ENCODE results near the gene GMPS. TPM values are rescaled to one million over a fixed set of nuclear protein-coding genes. Genes with fewer than 3 reads are reported as not detected.
"Not testable (repeated sequence)": the region's sequence is repeated elsewhere in the genome, so short reads cannot be mapped to it uniquely, and the experiment has no call there.

Gene GMPS
- total RNA-seq, 1 experiment from 2014 or later: 137 TPM

DNA sequence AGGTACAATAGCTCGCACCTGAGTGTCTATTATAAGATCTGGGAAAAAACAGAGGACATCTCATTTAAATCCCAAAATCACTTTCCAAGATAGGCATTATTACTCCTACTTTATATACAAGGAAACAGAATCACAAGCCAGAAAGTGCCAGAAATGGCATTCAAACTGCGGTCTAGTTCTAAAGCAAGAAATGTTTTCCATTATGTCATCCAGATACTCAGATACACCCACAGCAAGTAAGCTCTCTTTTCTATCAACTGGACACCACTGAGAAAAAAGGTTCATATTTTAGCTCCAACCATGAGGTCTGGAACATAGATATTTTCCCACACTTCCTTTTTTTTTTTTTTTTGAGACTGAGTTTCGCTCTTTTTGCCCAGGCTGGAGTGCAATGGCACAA is 24.3 kb upstream of the GMPS start:
- Histone ChIP-seq H3K27ac (ENCODE audit: low read length) (no peak overlapping the region), H3K36me3 (ENCODE audit: control insufficient read depth, insufficient read depth, low read length) (no peaks in the 10 kb centered on the region), H3K4me1 (ENCODE audit: control insufficient read depth, insufficient read depth, low read length) (no peaks in the 10 kb centered on the region), H3K4me3 (ENCODE audit: low read depth in 2 of 2, low read length in 2 of 2) (no peak overlapping the region), H3K27me3 (ENCODE audit: control insufficient read depth, insufficient read depth, low read length) (no peaks in the 10 kb centered on the region), H3K9me3 (ENCODE audit: control insufficient read depth, insufficient read depth, low read depth, low read length) (no peaks in the 10 kb centered on the region)
- ATAC-seq: no peak
- ChIA-PET POLR2A (interaction anchor here (0.6 to 0.7 kb wide), 2 partner anchors 75 to 402 kb away, joined by 3 to 6 read pairs; no protein-coding TSS in a partner anchor), CTCF (interaction anchor here (1.0 kb wide), 1 partner anchor 40 kb away, joined by 9 read pairs; no protein-coding TSS in a partner anchor)
- in situ Hi-C loops (cut with HindIII; ENCODE audit: low pct_unique_long_range_greater_than_20kb, low sequenced_read_pairs) (no loop called here), intact Hi-C loops (cut with micrococcal nuclease; ENCODE audit: unreplicated experiment) (no loop called here)
- TF ChIP-seq TCF7L2 (IDR thresholded peaks at IDR 0.05; ENCODE audit: low read depth, low read length) (no peak), SIN3A (IDR thresholded peaks at IDR 0.05; ENCODE audit: borderline replicate concordance, insufficient read depth, low read depth, low read length) (no peak), REST (IDR thresholded peaks at IDR 0.05; ENCODE audit: insufficient read depth in 1 of 2, low read depth in 2 of 2, low read length in 1 of 2) (no peak), POLR2AphosphoS5 (IDR thresholded peaks at IDR 0.05; ENCODE audit: low read depth, low read length) (no peak)
- TF ChIP-seq, protein P1, sequence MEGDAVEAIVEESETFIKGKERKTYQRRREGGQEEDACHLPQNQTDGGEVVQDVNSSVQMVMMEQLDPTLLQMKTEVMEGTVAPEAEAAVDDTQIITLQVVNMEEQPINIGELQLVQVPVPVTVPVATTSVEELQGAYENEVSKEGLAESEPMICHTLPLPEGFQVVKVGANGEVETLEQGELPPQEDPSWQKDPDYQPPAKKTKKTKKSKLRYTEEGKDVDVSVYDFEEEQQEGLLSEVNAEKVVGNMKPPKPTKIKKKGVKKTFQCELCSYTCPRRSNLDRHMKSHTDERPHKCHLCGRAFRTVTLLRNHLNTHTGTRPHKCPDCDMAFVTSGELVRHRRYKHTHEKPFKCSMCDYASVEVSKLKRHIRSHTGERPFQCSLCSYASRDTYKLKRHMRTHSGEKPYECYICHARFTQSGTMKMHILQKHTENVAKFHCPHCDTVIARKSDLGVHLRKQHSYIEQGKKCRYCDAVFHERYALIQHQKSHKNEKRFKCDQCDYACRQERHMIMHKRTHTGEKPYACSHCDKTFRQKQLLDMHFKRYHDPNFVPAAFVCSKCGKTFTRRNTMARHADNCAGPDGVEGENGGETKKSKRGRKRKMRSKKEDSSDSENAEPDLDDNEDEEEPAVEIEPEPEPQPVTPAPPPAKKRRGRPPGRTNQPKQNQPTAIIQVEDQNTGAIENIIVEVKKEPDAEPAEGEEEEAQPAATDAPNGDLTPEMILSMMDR (IDR thresholded peaks at IDR 0.05): no peak
- no TSS peak for BruUV-seq (replicated peaks)
- no peak for DNase-seq (ENCODE audit: low read depth, low spot score)

DNA sequence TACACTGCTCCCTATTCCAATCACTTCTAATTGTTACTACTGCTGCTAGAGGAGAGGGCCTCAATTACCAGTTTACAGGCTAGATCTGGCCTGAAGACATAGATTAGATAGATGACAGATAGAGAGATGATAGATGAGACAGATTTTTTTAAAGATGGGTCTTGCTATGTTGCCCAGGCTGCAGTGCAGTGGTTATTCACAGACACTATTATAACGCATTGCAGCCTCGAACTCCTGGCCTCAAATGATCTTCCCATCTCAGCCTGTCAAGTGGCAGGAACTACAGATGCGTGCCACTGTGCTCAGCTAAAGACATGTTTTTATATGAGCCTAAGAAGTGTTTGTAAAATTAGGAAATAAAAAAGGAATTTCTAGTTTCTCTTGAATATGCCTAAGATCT is 22.5 kb upstream of the GMPS start:
- TF ChIP-seq TCF7L2 (IDR thresholded peaks at IDR 0.05; ENCODE audit: low read depth, low read length) (no peak), POLR2AphosphoS5 (IDR thresholded peaks at IDR 0.05; ENCODE audit: low read depth, low read length) (no peak), REST (IDR thresholded peaks at IDR 0.05; ENCODE audit: insufficient read depth in 1 of 2, low read depth in 2 of 2, low read length in 1 of 2) (no peak), SIN3A (IDR thresholded peaks at IDR 0.05; ENCODE audit: borderline replicate concordance, insufficient read depth, low read depth, low read length) (no peak)
- TF ChIP-seq, protein P1 (IDR thresholded peaks at IDR 0.05): no peak
- no TSS peak for BruUV-seq (replicated peaks)
- ChIA-PET CTCF (no interaction called here), POLR2A (no interaction called here)
- no peaks in the 10 kb centered on the region for H3K36me3 ChIP-seq (ENCODE audit: control insufficient read depth, insufficient read depth, low read length)
- H3K4me1 ChIP-seq (ENCODE audit: control insufficient read depth, insufficient read depth, low read length): 0 out of 2 replicates have a peak, but pooled peaks cover 8% of the 10 kb centered on the region
- ATAC-seq (no peak), DNase-seq (ENCODE audit: low read depth, low spot score) (no peak)
- intact Hi-C loops (cut with micrococcal nuclease; ENCODE audit: unreplicated experiment): no loop called here
- no peak overlapping the region for H3K27ac ChIP-seq (ENCODE audit: low read length)
- in situ Hi-C loops (cut with HindIII; ENCODE audit: low pct_unique_long_range_greater_than_20kb, low sequenced_read_pairs): no loop called here
- no peaks in the 10 kb centered on the region for H3K27me3 ChIP-seq (ENCODE audit: control insufficient read depth, insufficient read depth, low read length)
- no peaks in the 10 kb centered on the region for H3K9me3 ChIP-seq (ENCODE audit: control insufficient read depth, insufficient read depth, low read depth, low read length)
- no peak overlapping the region for H3K4me3 ChIP-seq (ENCODE audit: low read depth in 2 of 2, low read length in 2 of 2)

GRCh38 chr3:155849404-155849803 is 21.0 kb upstream of the GMPS start:
- H3K9me3 ChIP-seq (ENCODE audit: control insufficient read depth, insufficient read depth, low read depth, low read length); H3K4me3 ChIP-seq (ENCODE audit: low read depth in 2 of 2, low read length in 2 of 2); H3K4me1 ChIP-seq (ENCODE audit: control insufficient read depth, insufficient read depth, low read length); DNase-seq (ENCODE audit: low read depth, low spot score); H3K27me3 ChIP-seq (ENCODE audit: control insufficient read depth, insufficient read depth, low read length); H3K27ac ChIP-seq (ENCODE audit: low read length); intact Hi-C loops (cut with micrococcal nuclease; ENCODE audit: unreplicated experiment); BruUV-seq (replicated peaks); H3K36me3 ChIP-seq (ENCODE audit: control insufficient read depth, insufficient read depth, low read length); ATAC-seq; in situ Hi-C loops (cut with HindIII; ENCODE audit: low pct_unique_long_range_greater_than_20kb, low sequenced_read_pairs): not testable (repeated sequence)
- CTCF ChIA-PET: interaction anchor here (1.4 kb wide), 1 partner anchor 43 kb away, joined by 5 read pairs; the partner anchor contains the start of gene C3orf33
- POLR2A ChIA-PET: interaction anchor here (0.6 kb wide), 1 partner anchor 14 kb away, joined by 5 read pairs; no protein-coding TSS in a partner anchor

All from Panc1 (cell line).